H1 (cell line): Measurements from ENCODE around the gene CHD9NB. TPM values are rescaled to one million over a fixed set of nuclear protein-coding genes. Genes with fewer than 3 reads are reported as not detected.

Experiments used
- CTCF ChIA-PET: fragments of 300-600 bp; sonication (Branson Sonifier 250); formaldehyde crosslinking; loops from one replicate; lab custom pipeline; 2021; ENCODE audit not compliant: partially characterized antibody; lab: Charles Lee
- POLR2A ChIA-PET: fragments of 300-600 bp; sonication (Branson Sonifier 250); formaldehyde crosslinking; loops from one replicate; lab custom pipeline; 2021; ENCODE audit warnings: inconsistent platforms; ENCODE audit not compliant: partially characterized antibody; lab: Charles Lee
- DNase-seq, 2 experiments: peaks; one replicate each; pipeline versions ENCODE4 v3.0.0 to v3.0.0-alpha.2; 2010 to 2022; ENCODE audit warnings: low spot score in 2 of 2, low read depth in 1 of 2, mixed read lengths in 1 of 2
- FAIRE-seq: peaks from 2 replicates; lab custom pipeline; 2011; peaks lifted over from hg19 to GRCh38; lab: Jason Lieb, UNC
- H2AFZ ChIP-seq: 2 replicates; pipeline ENCODE4 v1.8.1; 2012; ENCODE audit warnings: low read length, inconsistent platforms
- H2AK5ac ChIP-seq: 2 replicates; pipeline ENCODE4 v1.6.1; 2013; ENCODE audit warnings: low read depth, low read length
- H2BK120ac ChIP-seq: replicated peaks from 2 replicates; pipeline ENCODE3; 2013; ENCODE audit warnings: low read depth, low read length, inconsistent platforms
- H2BK12ac ChIP-seq: 2 replicates; pipeline ENCODE4 v1.6.1; 2013; ENCODE audit warnings: low read depth, low read length
- H2BK15ac ChIP-seq: 2 replicates; pipeline ENCODE4 v1.6.1; 2013; ENCODE audit warnings: low read length
- H2BK20ac ChIP-seq: 2 replicates; pipeline ENCODE4 v1.6.1; 2013; ENCODE audit warnings: low read length
- H2BK5ac ChIP-seq: 2 replicates; pipeline ENCODE4 v1.6.1; 2013; ENCODE audit warnings: low read depth, low read length
- H3K14ac ChIP-seq: 2 replicates; pipeline ENCODE4 v1.6.1; 2013; ENCODE audit warnings: inconsistent platforms; ENCODE audit not compliant: insufficient read length
- H3K18ac ChIP-seq: 2 replicates; pipeline ENCODE4 v1.6.1; 2013; ENCODE audit warnings: low read length; ENCODE audit errors: extremely low read depth
- H3K23ac ChIP-seq: 2 replicates; pipeline ENCODE4 v1.6.1; 2013; ENCODE audit warnings: inconsistent platforms; ENCODE audit not compliant: insufficient read length
- H3K23me2 ChIP-seq: 2 replicates; pipeline ENCODE4 v1.6.1; 2013; ENCODE audit warnings: low read depth, low read length
- H3K27ac ChIP-seq: 2 replicates; pipeline ENCODE4 v1.6.1; 2011; ENCODE audit warnings: low read depth, low read length, inconsistent platforms
- H3K27me3 ChIP-seq, 4 experiments: replicated peaks in 1 of 4; 1 replicate in 1 of 4; 2 replicates in 3 of 4; pipeline versions ENCODE4 v1.6.1 to v1.8.1; 2011 to 2013; ENCODE audit warnings: low read length in 3 of 4, mild to moderate bottlenecking in 3 of 4, inconsistent platforms in 2 of 4, mixed read lengths in 2 of 4, moderate library complexity in 1 of 4; ENCODE audit not compliant: control insufficient read depth in 3 of 4, insufficient read depth in 3 of 4; ENCODE audit errors: extremely low read depth in 1 of 4
- H3K36me3 ChIP-seq, 4 experiments: 2 replicates each; pipeline versions ENCODE4 v1.6.1 to v1.8.1; 2011 to 2013; ENCODE audit warnings: mild to moderate bottlenecking in 4 of 4, low read length in 3 of 4, moderate library complexity in 2 of 4, control low read depth in 1 of 4, inconsistent platforms in 1 of 4; ENCODE audit not compliant: insufficient read depth in 4 of 4, control insufficient read depth in 2 of 4
- H3K4ac ChIP-seq: replicated peaks from 2 replicates; pipeline ENCODE3; 2013; ENCODE audit warnings: low read length, low read depth, mixed read lengths, inconsistent platforms; ENCODE audit not compliant: insufficient read length
- H3K4me1 ChIP-seq, 4 experiments: replicated peaks in 1 of 4; 1 replicate in 1 of 4; 2 replicates in 3 of 4; pipeline versions ENCODE4 v1.6.1 to v1.8.1; 2011 to 2013; ENCODE audit warnings: low read length in 3 of 4, inconsistent platforms in 2 of 4, mixed read lengths in 1 of 4; ENCODE audit not compliant: insufficient read depth in 4 of 4, control insufficient read depth in 3 of 4
- H3K4me2 ChIP-seq, 2 experiments: 2 replicates each; pipeline versions ENCODE4 v1.6.1 to v1.8.1; 2011 to 2013; ENCODE audit warnings: low read depth in 2 of 2, low read length in 2 of 2, control low read depth in 1 of 2, inconsistent platforms in 1 of 2, mild to moderate bottlenecking in 1 of 2; ENCODE audit not compliant: insufficient read depth in 1 of 2
- H3K4me3 ChIP-seq, 4 experiments: fragments of 200-600, 300-600 bp in 1 of 4; sonication (generic), shearing (Covaris generic), sonication (Bioruptor Twin) in 1 of 4; 2 replicates each; pipeline versions ENCODE4 v1.5.1 to v1.8.1; 2011 to 2016; ENCODE audit warnings: low read length in 4 of 4, low read depth in 3 of 4, control low read depth in 2 of 4, inconsistent platforms in 2 of 4, mild to moderate bottlenecking in 2 of 4, mixed read lengths in 1 of 4, moderate library complexity in 1 of 4; ENCODE audit not compliant: insufficient read depth in 2 of 4; ENCODE audit errors: extremely low read depth in 1 of 4
- H3K56ac ChIP-seq: replicated peaks from 2 replicates; pipeline ENCODE3; 2013; ENCODE audit warnings: low read depth, mild to moderate bottlenecking, mixed read lengths, low read length, inconsistent platforms; ENCODE audit not compliant: insufficient read length
- H3K79me1 ChIP-seq: 2 replicates; pipeline ENCODE4 v1.6.1; 2013; ENCODE audit warnings: low read depth, low read length, control low read depth
- H3K79me2 ChIP-seq, 2 experiments: 2 replicates each; pipeline versions ENCODE4 v1.6.1 to v1.8.1; 2012 to 2013; ENCODE audit warnings: low read length in 2 of 2, mild to moderate bottlenecking in 2 of 2, inconsistent platforms in 1 of 2; ENCODE audit not compliant: insufficient read depth in 2 of 2, control insufficient read depth in 1 of 2
- H3K9ac ChIP-seq, 4 experiments: replicated peaks in 1 of 4; 1 replicate in 1 of 4; 2 replicates in 3 of 4; pipeline versions ENCODE4 v1.6.1 to v1.8.1; 2011 to 2013; ENCODE audit warnings: low read depth in 3 of 4, low read length in 3 of 4, control low read depth in 2 of 4, mild to moderate bottlenecking in 2 of 4, moderate library complexity in 2 of 4, inconsistent platforms in 1 of 4; ENCODE audit errors: extremely low read depth in 1 of 4
- H3K9me3 ChIP-seq, 2 experiments: 2 replicates each; pipeline versions ENCODE4 v1.6.1 to v1.8.1; 2012 to 2013; ENCODE audit warnings: mild to moderate bottlenecking in 2 of 2, moderate library complexity in 2 of 2, control low read depth in 1 of 2, inconsistent platforms in 1 of 2, low read depth in 1 of 2, low read length in 1 of 2, mixed read lengths in 1 of 2; ENCODE audit not compliant: insufficient read depth in 2 of 2
- H4K20me1 ChIP-seq, 2 experiments: replicated peaks in 1 of 2; 2 replicates each; pipeline versions ENCODE3 to v1.8.1; 2011 to 2013; ENCODE audit warnings: inconsistent platforms in 2 of 2, low read length in 2 of 2, mild to moderate bottlenecking in 1 of 2; ENCODE audit not compliant: insufficient read depth in 2 of 2, control insufficient read depth in 1 of 2
- H4K5ac ChIP-seq: 2 replicates; pipeline ENCODE4 v1.6.1; 2013; ENCODE audit warnings: low read length, low read depth, mixed read lengths, inconsistent platforms; ENCODE audit not compliant: insufficient read length
- H4K8ac ChIP-seq: 2 replicates; pipeline ENCODE4 v1.8.0; 2013; ENCODE audit warnings: mild to moderate bottlenecking, moderate library complexity, low read length, inconsistent platforms; ENCODE audit not compliant: insufficient read depth; ENCODE audit errors: extremely low read depth
- H4K91ac ChIP-seq: replicated peaks from 2 replicates; pipeline ENCODE3; 2013; ENCODE audit warnings: low read length, mixed read lengths, inconsistent platforms; ENCODE audit not compliant: insufficient read length
- HDAC2 ChIP-seq, 2 experiments: fragments of 300-600 bp in 1 of 2; sonication (generic) in 1 of 2; IDR thresholded peaks; 2 replicates each; pipeline ENCODE4 v1.6.1; 2011 to 2012; ENCODE audit warnings: low read depth in 2 of 2, low read length in 2 of 2, mild to moderate bottlenecking in 2 of 2, moderate library complexity in 2 of 2, borderline replicate concordance in 1 of 2, inconsistent platforms in 1 of 2
- KDM1A ChIP-seq: fragments of 200-600, 300-600 bp; sonication (generic); IDR thresholded peaks from 2 replicates; pipeline ENCODE4 v1.7.1; 2016; ENCODE audit warnings: mild to moderate bottlenecking, low read length, borderline replicate concordance
- NANOG ChIP-seq: IDR thresholded peaks from 2 replicates; pipeline ENCODE4 v1.6.1; 2011; ENCODE audit warnings: low read length, low read depth, mild to moderate bottlenecking, inconsistent platforms; ENCODE audit not compliant: insufficient read depth, poor library complexity, severe bottlenecking
- RNF2 ChIP-seq: fragments of 200-900, 300-1000 bp; sonication (generic); IDR thresholded peaks from 2 replicates; pipeline ENCODE4 v1.7.1; 2016; ENCODE audit warnings: borderline replicate concordance, low read depth, mild to moderate bottlenecking, antibody characterized with exemption, low read length; ENCODE audit not compliant: poor library complexity, severe bottlenecking; ENCODE audit errors: missing control alignments
- WGBS, 2 experiments: shearing (Covaris generic) in 1 of 2; methylation state at CpG; one replicate each; pipeline versions ENCODE4 v1.1.6 to v1.1.7; 2013 to 2015; ENCODE audit warnings: low lambda C conversion rate in 2 of 2, mixed read lengths in 2 of 2, inconsistent platforms in 1 of 2, low coverage in 1 of 2, missing lambda C conversion rate in 1 of 2; ENCODE audit not compliant: insufficient replicate concordance in 2 of 2, insufficient coverage in 1 of 2, insufficient read length in 1 of 2; ENCODE audit errors: extremely low coverage in 1 of 2, missing lambda C conversion rate in 1 of 2; 5-methylcytosine and 5-hydroxymethylcytosine counted together
- polyA plus RNA-seq, 7 experiments: library from polyadenylated mRNA; depleted of rRNA in 3 of 7; stranded (reverse) in 5 of 7; unstranded in 2 of 7; fragments of >200 nt in 5 of 7; fragments of 200-250 nt in 2 of 7; gene quantifications; 1 replicate in 5 of 7; 2 replicates in 1 of 7; 4 replicates in 1 of 7; pipeline versions ENCODE4 v1.2.1 to v1.2.3, GENCODE V29; 2011 to 2013; ENCODE audit warnings: missing spikeins in 2 of 7, mixed read lengths in 2 of 7
- total RNA-seq: library from RNA; stranded (reverse); fragmentation: NEBNext Ultra II Directional; extraction: Animal tissue kit (Norgen Biotek cat#: 25700); gene quantifications from 2 replicates; pipeline ENCODE4 v1.2.1, GENCODE V29; 2021

Gene CHD9NB
- total and polyA plus RNA-seq, 2 of the 8 experiments (the other 6 are each of a cell fraction or from before 2014, with no cell fraction given), result 4.5 to 5.9 TPM

GRCh38 chr16:53018834-53019416, 33.8 kb downstream of the CHD9NB start:
- H2AK5ac ChIP-seq, result no peak overlapping the region
- H3K4me1 ChIP-seq, result no peaks in the 10 kb centered on the region
- no peak overlapping the region for H3K4ac ChIP-seq
- no peak overlapping the region for H4K8ac ChIP-seq
- H3K23ac ChIP-seq, result no peak overlapping the region
- DNase-seq (no peak), FAIRE-seq (no peak)
- H3K56ac ChIP-seq, result no peak overlapping the region
- WGBS, 2 experiments, result 79% methylated on average over 2 of the region's 2 CpGs; no CpG with 5 or more reads in 1 of the 2 experiments
- no peak overlapping the region for H3K9ac ChIP-seq
- 0 out of 2 replicates have a peak overlapping the region, but pooled peaks have one; percentile 14 for H2BK20ac ChIP-seq
- no peaks in the 10 kb centered on the region for H3K79me1 ChIP-seq
- no peaks in the 10 kb centered on the region; the same call in 1 of the 2 replicates for H3K23me2 ChIP-seq
- no peaks in the 10 kb centered on the region for H3K9me3 ChIP-seq
- POLR2A ChIA-PET, result no interaction called here
- H3K4me2 ChIP-seq, result no peak overlapping the region
- H3K4me3 ChIP-seq, result no peak overlapping the region
- no peak overlapping the region for H2BK15ac ChIP-seq
- no peak overlapping the region for H3K14ac ChIP-seq
- no peak overlapping the region for H4K5ac ChIP-seq
- no peak overlapping the region for H4K91ac ChIP-seq
- no peak overlapping the region for H2AFZ ChIP-seq
- no peak overlapping the region for H2BK12ac ChIP-seq
- H2BK5ac ChIP-seq, result no peak overlapping the region
- no peak overlapping the region for H2BK120ac ChIP-seq
- H3K79me2 ChIP-seq, result no peaks in the 10 kb centered on the region
- no peaks in the 10 kb centered on the region for H3K27me3 ChIP-seq
- H4K20me1 ChIP-seq, result no peaks in the 10 kb centered on the region
- H3K27ac ChIP-seq, result no peak overlapping the region
- H3K36me3 ChIP-seq, result no peaks in the 10 kb centered on the region
- H3K18ac ChIP-seq, result no peak overlapping the region
- TF ChIP-seq NANOG (no peak), HDAC2 (IDR thresholded peaks at IDR 0.05; ENCODE audit: borderline replicate concordance in 1 of 2, low read depth in 2 of 2, low read length in 2 of 2) (0 out of 4 replicates have a peak, but pooled peaks of 1 of the 2 experiments have one; percentile 72), RNF2 (no peak), KDM1A (peak; percentile 89)
- CTCF ChIA-PET, result no interaction called here
